NCI-H2171 (cell line): Measurements from ENCODE around the gene ZNFX1.
"Not testable (repeated sequence)": the region's sequence is repeated elsewhere in the genome, so short reads cannot be mapped to it uniquely, and the experiment has no call there.

ENCODE experiments used
- DNase-seq: peaks from one replicate; lab custom pipeline; 2025; lab: John Stamatoyannopoulos, UW

The ZNFX1 gene

GRCh38 chr20:49210101-49210756 is 67.6 kb downstream of the ZNFX1 start:
- no peak for DNase-seq

GRCh38 chr20:49207076-49207475 is 70.8 kb downstream of the ZNFX1 start:
- no peak for DNase-seq

GRCh38 chr20:49203746-49204145 is 74.1 kb downstream of the ZNFX1 start:
- DNase-seq = no peak

GRCh38 chr20:49203011-49203410 is 74.8 kb downstream of the ZNFX1 start:
- no peak for DNase-seq

- no peak for DNase-seq
Observed at GRCh38 chr20:49199729-49200293, 78.0 kb downstream of the ZNFX1 start.

- DNase-seq = not testable (repeated sequence)
Observed at GRCh38 chr20:49192944-49193518, 84.8 kb downstream of the ZNFX1 start.
